ENCODE measurements around the gene NUP98.

NUP98 gene

GRCh38 chr11:3723014-3723708 is 74.2 kb downstream of the NUP98 start:
- DNase-seq, result no peak

GRCh38 chr11:3722100-3722499 is 75.3 kb downstream of the NUP98 start:
- DNase-seq, result no peak

- DNase-seq, result no peak
These were observed 76.4 kb downstream of the NUP98 start for GRCh38 chr11:3720997-3721396.

- DNase-seq, result no peak
These were observed 85.1 kb downstream of the NUP98 start for GRCh38 chr11:3712274-3712673.

GRCh38 chr11:3710485-3711259 is 86.7 kb downstream of the NUP98 start:
- DNase-seq, result no peak

- no peak for DNase-seq
These were observed 87.4 kb downstream of the NUP98 start for GRCh38 chr11:3709977-3710376.

GRCh38 chr11:3707176-3707575 is 90.2 kb downstream of the NUP98 start:
- no peak for DNase-seq

- DNase-seq, result no peak
These were observed 94.0 kb downstream of the NUP98 start for GRCh38 chr11:3703383-3703782.

GRCh38 chr11:3700910-3701309 is 96.4 kb downstream of the NUP98 start:
- no peak for DNase-seq

- no peak for DNase-seq
These were observed 96.9 kb downstream of the NUP98 start for GRCh38 chr11:3700410-3700809.

- no peak for DNase-seq
These were observed 110.6 kb downstream of the NUP98 start for GRCh38 chr11:3686751-3687150.

GRCh38 chr11:3685923-3686322 is 111.4 kb downstream of the NUP98 start:
- DNase-seq, result no peak

GRCh38 chr11:3684819-3685172 is 112.6 kb downstream of the NUP98 start:
- no peak for DNase-seq

GRCh38 chr11:3684129-3684818 is 113.1 kb downstream of the NUP98 start:
- no peak for DNase-seq

GRCh38 chr11:3683039-3683438 is 114.3 kb downstream of the NUP98 start:
- DNase-seq, result no peak

- DNase-seq, result no peak
These were observed 118.3 kb downstream of the NUP98 start for GRCh38 chr11:3679077-3679476.

- DNase-seq, result no peak
These were observed 121.4 kb downstream of the NUP98 start for GRCh38 chr11:3675971-3676370.

- DNase-seq, result no peak
These were observed 123.2 kb downstream of the NUP98 start for GRCh38 chr11:3674189-3674588.

GRCh38 chr11:3671334-3672254 is 125.8 kb downstream of the NUP98 start, which contains the start of gene CHRNA10:
CHRNA10 (minus strand) TSS chr11:3671384; CDS start chr11:3671312, 72 bp downstream.
- no peak for DNase-seq

GRCh38 chr11:3669742-3670183 is 127.6 kb downstream of the NUP98 start:
- no peak for DNase-seq

GRCh38 chr11:3669128-3669527 is 128.2 kb downstream of the NUP98 start:
- DNase-seq, result no peak
